ENCODE data around the gene ALPL.

GRCh38 chr1:21544095-21544494 lies 34.9 kb downstream of the ALPL start:
- no peak for TF ChIP-seq ZNF274 (IDR thresholded peaks at IDR 0.05; ENCODE audit: low read depth, low read length)
- no peak for TF ChIP-seq YY1 (IDR thresholded peaks at IDR 0.05; ENCODE audit: insufficient read depth, insufficient read length)
